ENCODE measurements around the gene ZNF609.

Gene ZNF609

GRCh38 chr15:64574301-64575017 lies 114.1 kb downstream of the ZNF609 start:
- ChIA-PET POLR2A (interaction anchor here (0.7 kb wide), 1 partner anchor 13 kb away, joined by 3 read pairs; no protein-coding TSS in a partner anchor), CTCF (interaction anchor here (1.1 to 1.8 kb wide), 4 partner anchors 11 to 42 kb away, joined by 3 to 5 read pairs (median 4); no protein-coding TSS in a partner anchor)
- no peak for TF ChIP-seq CTCF (IDR thresholded peaks at IDR 0.05; ENCODE audit: control extremely low read depth, extremely low read depth, low read depth, missing control alignments)
- no peak for DNase-seq (ENCODE audit: extremely low spot score)

GRCh38 chr15:64580696-64581407 lies 120.5 kb downstream of the ZNF609 start:
- ChIA-PET POLR2A (interaction anchor here (0.7 kb wide), 1 partner anchor 36 kb away, joined by 9 read pairs; no protein-coding TSS in a partner anchor), CTCF (interaction anchor here (0.8 to 1.9 kb wide), 4 partner anchors 9 to 64 kb away, joined by 3 to 7 read pairs (median 5); no protein-coding TSS in a partner anchor)
- DNase-seq (ENCODE audit: extremely low spot score), result no peak
- TF ChIP-seq CTCF (IDR thresholded peaks at IDR 0.05; ENCODE audit: control extremely low read depth, extremely low read depth, low read depth, missing control alignments), result no peak

GRCh38 chr15:64581408-64581761 lies 121.0 kb downstream of the ZNF609 start:
- ChIA-PET POLR2A (interaction anchor here (0.7 kb wide), 1 partner anchor 36 kb away, joined by 9 read pairs; no protein-coding TSS in a partner anchor), CTCF (interaction anchor here (0.8 to 1.9 kb wide), 4 partner anchors 9 to 63 kb away, joined by 3 to 7 read pairs (median 5); no protein-coding TSS in a partner anchor)
- no peak for TF ChIP-seq CTCF (IDR thresholded peaks at IDR 0.05; ENCODE audit: control extremely low read depth, extremely low read depth, low read depth, missing control alignments)
- DNase-seq (ENCODE audit: extremely low spot score), result no peak

GRCh38 chr15:64582202-64582601 lies 121.8 kb downstream of the ZNF609 start:
- ChIA-PET CTCF (interaction anchor here (1.8 to 1.9 kb wide), 2 partner anchors 10 to 16 kb away, joined by 6 to 7 read pairs; no protein-coding TSS in a partner anchor), POLR2A (no interaction called here)
- no peak for TF ChIP-seq CTCF (IDR thresholded peaks at IDR 0.05; ENCODE audit: control extremely low read depth, extremely low read depth, low read depth, missing control alignments)
- no peak for DNase-seq (ENCODE audit: extremely low spot score)

- POLR2A ChIA-PET, result no interaction called here
- DNase-seq (ENCODE audit: extremely low spot score), result no peak
- CTCF ChIA-PET, result interaction anchor here (1.3 kb wide), 1 partner anchor 18 kb away, joined by 3 read pairs; no protein-coding TSS in a partner anchor
- no peak for TF ChIP-seq CTCF (IDR thresholded peaks at IDR 0.05; ENCODE audit: control extremely low read depth, extremely low read depth, low read depth, missing control alignments)
Measured at GRCh38 chr15:64583519-64583918, 123.1 kb downstream of the ZNF609 start.

- CTCF ChIA-PET, result interaction anchor here (1.3 kb wide), 1 partner anchor 17 kb away, joined by 3 read pairs; no protein-coding TSS in a partner anchor
- TF ChIP-seq CTCF (IDR thresholded peaks at IDR 0.05; ENCODE audit: control extremely low read depth, extremely low read depth, low read depth, missing control alignments), result no peak
- POLR2A ChIA-PET, result no interaction called here
- DNase-seq (ENCODE audit: extremely low spot score), result no peak
Measured at GRCh38 chr15:64583983-64584382, 123.6 kb downstream of the ZNF609 start.

Measured in GM10248 (cell line).